B cell (primary cell): Measurements from ENCODE around the gene RCHY1. TPM values are rescaled to one million over a fixed set of nuclear protein-coding genes. Genes with fewer than 3 reads are reported as not detected.

Experiments
- ATAC-seq: fragments of 200-7000 bp; cut with Tn5 transposase; one replicate; pipeline ENCODE4 v1.10.0; 2021; ENCODE audit warnings: low read depth, mild to moderate bottlenecking, moderate number of reproducible peaks, moderate library complexity
- CTCF ChIA-PET: fragments of 350-600 bp; sonication (Branson Sonifier 250); formaldehyde crosslinking; loops from one replicate; lab custom pipeline; 2021; ENCODE audit warnings: antibody characterized with exemption, inconsistent platforms; lab: Charles Lee
- POLR2A ChIA-PET: fragments of 350-600 bp; sonication (Branson Sonifier 250); formaldehyde crosslinking; loops from one replicate; lab custom pipeline; 2021; ENCODE audit warnings: antibody characterized with exemption; lab: Charles Lee
- DNase-seq: peaks from one replicate; pipeline ENCODE4 v3.0.0; 2013
- H2AFZ ChIP-seq: 2 replicates; pipeline ENCODE4 v1.6.1; 2012; ENCODE audit warnings: mild to moderate bottlenecking, low read depth, low read length; ENCODE audit not compliant: insufficient read depth, poor library complexity, severe bottlenecking
- H3K27ac ChIP-seq, 2 donors: 1 replicate in 1 of 2; 2 replicates in 1 of 2; pipeline ENCODE4 v1.5.1; 2012 to 2013; ENCODE audit warnings: low read length in 2 of 2, mild to moderate bottlenecking in 2 of 2, moderate library complexity in 1 of 2
- H3K27me3 ChIP-seq, 4 experiments: fragments of 200-600 bp in 1 of 4; sonication (generic) in 1 of 4; replicated peaks in 1 of 4; 1 replicate in 2 of 4; 2 replicates in 2 of 4; pipeline versions ENCODE4 v1.6.1 to v1.7.0; 2013 to 2016; ENCODE audit warnings: low read length in 3 of 4, mild to moderate bottlenecking in 2 of 4, mixed read lengths in 1 of 4, moderate library complexity in 1 of 4; ENCODE audit not compliant: insufficient read depth in 4 of 4, control insufficient read depth in 3 of 4; ENCODE audit errors: control extremely low read depth in 1 of 4
- H3K36me3 ChIP-seq, 2 experiments: replicated peaks in 1 of 2; 1 replicate in 1 of 2; 2 replicates in 1 of 2; pipeline versions ENCODE4 v1.6.1 to v1.7.1; 2013; ENCODE audit warnings: low read length in 1 of 2; ENCODE audit not compliant: insufficient read depth in 2 of 2, control insufficient read depth in 1 of 2; ENCODE audit errors: control extremely low read depth in 1 of 2, extremely low read depth in 1 of 2
- H3K4me1 ChIP-seq, 2 donors: fragments of 200-600 bp in 1 of 2; sonication (generic) in 1 of 2; 1 replicate in 1 of 2; 2 replicates in 1 of 2; pipeline versions ENCODE4 v1.5.1 to v1.6.1; 2013 to 2017; ENCODE audit warnings: low read length in 2 of 2; ENCODE audit not compliant: control insufficient read depth in 2 of 2, insufficient read depth in 2 of 2
- H3K4me2 ChIP-seq: replicated peaks from 2 replicates; pipeline ENCODE3; 2012; ENCODE audit warnings: mild to moderate bottlenecking, low read depth, low read length; ENCODE audit not compliant: poor library complexity, severe bottlenecking
- H3K4me3 ChIP-seq, 5 experiments: fragments of 200-600 bp in 1 of 5; sonication (generic) in 1 of 5; 1 replicate in 3 of 5; 2 replicates in 2 of 5; pipeline versions ENCODE4 v1.5.1 to v1.7.0; 2011 to 2016; ENCODE audit warnings: low read length in 4 of 5, mild to moderate bottlenecking in 4 of 5, low read depth in 2 of 5, control low read depth in 1 of 5, moderate library complexity in 1 of 5; ENCODE audit not compliant: insufficient read depth in 1 of 5; ENCODE audit errors: control extremely low read depth in 1 of 5, extremely low read depth in 1 of 5
- H3K79me2 ChIP-seq: fragments of 200-600 bp; sonication (generic); one replicate; pipeline ENCODE4 v1.6.0; 2016; ENCODE audit warnings: low read length; ENCODE audit not compliant: control insufficient read depth, insufficient read depth
- H3K9ac ChIP-seq: fragments of 200-600 bp; sonication (generic); 2 replicates; pipeline ENCODE4 v1.6.1; 2017; ENCODE audit warnings: mild to moderate bottlenecking, low read length, moderate library complexity
- H3K9me3 ChIP-seq, 3 donors: one replicate each; pipeline versions ENCODE4 v1.6.1 to v1.7.1; 2013; ENCODE audit warnings: low read length in 2 of 3; ENCODE audit not compliant: control insufficient read depth in 2 of 3, insufficient read depth in 1 of 3; ENCODE audit errors: control extremely low read depth in 1 of 3
- H4K20me1 ChIP-seq: 2 replicates; pipeline ENCODE4 v1.6.0; 2012; ENCODE audit warnings: mild to moderate bottlenecking, low read length; ENCODE audit not compliant: insufficient read depth, control insufficient read depth, poor library complexity, severe bottlenecking
- H3K27ac Mint-ChIP-seq: one replicate; pipeline ENCODE4 v1.8.0; 2021; ENCODE audit warnings: mixed read lengths
- H3K27me3 Mint-ChIP-seq: one replicate; pipeline ENCODE4 v1.8.0; 2021; ENCODE audit warnings: mixed read lengths
- H3K4me1 Mint-ChIP-seq: one replicate; pipeline ENCODE4 v1.8.0; 2021; ENCODE audit warnings: mixed read lengths
- H3K4me3 Mint-ChIP-seq: one replicate; pipeline ENCODE4 v1.8.0; 2021; ENCODE audit warnings: mixed read lengths
- H3K9me3 Mint-ChIP-seq: one replicate; pipeline ENCODE4 v1.8.0; 2022; ENCODE audit warnings: mixed read lengths; ENCODE audit not compliant: insufficient read depth
- CTCF ChIP-seq: fragments of 200-600 bp; IDR thresholded peaks from one replicate; pipeline ENCODE4 v1.8.0; 2022; ENCODE audit warnings: antibody characterized with exemption, mild to moderate bottlenecking
- EZH2 ChIP-seq: IDR thresholded peaks from 2 replicates; pipeline ENCODE4 v1.6.1; 2012; ENCODE audit warnings: borderline replicate concordance, low read depth, mild to moderate bottlenecking, moderate library complexity, low read length; ENCODE audit not compliant: insufficient read depth, poor library complexity, severe bottlenecking
- WGBS: methylation state at CpG from one replicate; pipeline ENCODE4 v1.1.5; 2013; ENCODE audit warnings: missing lambda C conversion rate; ENCODE audit not compliant: insufficient coverage; 5-methylcytosine and 5-hydroxymethylcytosine counted together
- intact Hi-C: fragments of 100-400 bp; cut with micrococcal nuclease; formaldehyde crosslinking; loops from one replicate; pipeline ENCODE4 v1.10.0; 2022
- polyA plus RNA-seq: library from polyadenylated mRNA; depleted of rRNA; stranded (reverse); fragments of >200 nt; gene quantifications from 2 replicates; pipeline ENCODE4 v1.2.3, GENCODE V29; 2012
- total RNA-seq, 2 donors: library from RNA; stranded (reverse); fragments of 120-200 nt in 1 of 2; gene quantifications; 1 replicate in 1 of 2; 2 replicates in 1 of 2; pipeline versions ENCODE4 v1.2.3 to v1.2.4, GENCODE V29; 2013 to 2022

RCHY1 gene
- total and polyA plus RNA-seq, 2 donors (not counting 1 experiment from before 2014, with no cell fraction given) = 19.8 to 33.3 TPM

- Histone ChIP-seq H4K20me1 (no peaks in the 10 kb centered on the region), H3K27me3 (peaks cover 0 to 4% (median 1%) of the 10 kb centered on the region in 4 experiments), H3K4me1 (no peaks in the 10 kb centered on the region), H3K79me2 (no peaks in the 10 kb centered on the region), H3K9ac (no peak overlapping the region), H3K4me3 (no peak overlapping the region), H3K27ac (no peak overlapping the region), H3K4me2 (no peak overlapping the region), H2AFZ (no peak overlapping the region), H3K36me3 (no peaks in the 10 kb centered on the region), H3K9me3 (no peaks in the 10 kb centered on the region)
- TF ChIP-seq CTCF = no peak
- no peak for TF ChIP-seq EZH2
- Mint-ChIP-seq H3K4me3 (no peak overlapping the region), H3K9me3 (no peaks in the 10 kb centered on the region), H3K27ac (no peak overlapping the region), H3K4me1 (no peaks in the 10 kb centered on the region), H3K27me3 (peaks cover 25% of the 10 kb centered on the region)
- WGBS = 63% methylated on average over 1 of the region's 1 CpG
- CTCF ChIA-PET = no interaction called here
- intact Hi-C loops = no loop called here
- DNase-seq (no peak), ATAC-seq (no peak)
- POLR2A ChIA-PET = no interaction called here
Measured at GRCh38 chr4:75429208-75429607, 85.0 kb downstream of the RCHY1 start.

Other genes starting within 250 kb of the RCHY1 start
- 34.5 and 38.3 TPM in 2 replicates for gene THAP6, start 70 bp upstream of the RCHY1 start, total RNA-seq
- 8.9 and 11.1 TPM in 2 replicates for gene THAP6, start 70 bp upstream of the RCHY1 start, polyA plus RNA-seq
- 0.36 and 0.81 TPM in 2 replicates for gene ODAPH, start 41.7 kb upstream of the RCHY1 start, total RNA-seq
- 0.09 TPM in 1 of 2 replicates, not detected in the other for gene ODAPH, start 41.7 kb upstream of the RCHY1 start, polyA plus RNA-seq
- 0.27 and 0.81 TPM in 2 replicates for gene CDKL2, start 116.1 kb upstream of the RCHY1 start, total RNA-seq
- gene CDKL2, start 116.1 kb upstream of the RCHY1 start, polyA plus RNA-seq = not detected in 2 replicates
- 154 and 155 TPM in 2 replicates for gene G3BP2, start 159.0 kb upstream of the RCHY1 start, total RNA-seq
- 33.0 and 133 TPM in 2 replicates for gene G3BP2, start 159.0 kb upstream of the RCHY1 start, polyA plus RNA-seq
- gene USO1, start 210.2 kb upstream of the RCHY1 start, total RNA-seq = 42.6 and 45.0 TPM in 2 replicates
- 12.3 and 22.9 TPM in 2 replicates for gene USO1, start 210.2 kb upstream of the RCHY1 start, polyA plus RNA-seq